GM13977 (cell line): ENCODE results near the gene ELFN1.

Experiments
- DNase-seq: peaks from one replicate; pipeline ENCODE4 v3.0.0; 2012; ENCODE audit warnings: low spot score
- CTCF ChIP-seq: IDR thresholded peaks from 2 replicates; pipeline ENCODE4 v1.5.1; 2012; ENCODE audit warnings: mild to moderate bottlenecking, control low read depth; ENCODE audit not compliant: insufficient read depth; ENCODE audit errors: extremely low read depth, missing control alignments
- in situ Hi-C: fragments of 300-500 bp; cut with MboI; formaldehyde crosslinking; loops from one replicate; pipeline ENCODE4 v1.12.0; 2022; ENCODE audit warnings: low sequenced_read_pairs, low pct_unique_long_range_greater_than_20kb, mixed read lengths, inconsistent platforms; ENCODE audit not compliant: unreplicated experiment

Gene ELFN1

GRCh38 chr7:1669954-1670893, at the start of gene ELFN1:
TSS of gene ELFN1 (plus strand) at chr7:1670277. CDS start at chr7:1744597, 74,320 bp downstream.
- peak; percentile 53 for DNase-seq
- in situ Hi-C loops, result no loop called here
- TF ChIP-seq CTCF, result no peak

- TF ChIP-seq CTCF, result no peak
- no peak for DNase-seq
- in situ Hi-C loops, result no loop called here
Observed at GRCh38 chr7:1620835-1621234, 49.2 kb upstream of the ELFN1 start.

GRCh38 chr7:1621718-1622117, 48.4 kb upstream of the ELFN1 start:
- DNase-seq, result no peak
- in situ Hi-C loops, result no loop called here
- no peak for TF ChIP-seq CTCF

- in situ Hi-C loops, result no loop called here
- DNase-seq, result no peak
- TF ChIP-seq CTCF, result no peak
Observed at GRCh38 chr7:1622441-1622840, 47.6 kb upstream of the ELFN1 start.

GRCh38 chr7:1623810-1624209, 46.3 kb upstream of the ELFN1 start:
- in situ Hi-C loops, result no loop called here
- TF ChIP-seq CTCF, result no peak
- no peak for DNase-seq

- no peak for TF ChIP-seq CTCF
- DNase-seq, result no peak
- in situ Hi-C loops, result no loop called here
Observed at GRCh38 chr7:1624999-1625927, 44.8 kb upstream of the ELFN1 start.
